Upper lobe of left lung (tissue), 4 donors: ENCODE measurements around the gene CASP3.

Experiments
- CTCF ChIP-seq, 6 experiments: fragments of 450-650 bp in 4 of 6; fragments of 200-600 bp in 2 of 6; sonication (generic) in 2 of 6; IDR thresholded peaks; one replicate each; pipeline ENCODE4 v1.5.1; 2016 to 2019; ENCODE audit warnings: antibody characterized with exemption in 6 of 6
- EP300 ChIP-seq, 4 donors: sonication (generic); formaldehyde crosslinking; IDR thresholded peaks; one replicate each; pipeline ENCODE4 v1.5.1; 2017; ENCODE audit warnings: antibody characterized with exemption in 4 of 4, control low read depth in 2 of 4
- POLR2A ChIP-seq, 4 donors: fragments of 450-650 bp; IDR thresholded peaks; one replicate each; pipeline ENCODE4 v1.5.1; 2016 to 2017; ENCODE audit warnings: antibody characterized with exemption in 4 of 4, mild to moderate bottlenecking in 2 of 4
- POLR2AphosphoS5 ChIP-seq, 2 donors: sonication (generic); formaldehyde crosslinking; IDR thresholded peaks; one replicate each; pipeline ENCODE4 v1.5.1; 2017; ENCODE audit warnings: antibody characterized with exemption in 2 of 2

DNA sequence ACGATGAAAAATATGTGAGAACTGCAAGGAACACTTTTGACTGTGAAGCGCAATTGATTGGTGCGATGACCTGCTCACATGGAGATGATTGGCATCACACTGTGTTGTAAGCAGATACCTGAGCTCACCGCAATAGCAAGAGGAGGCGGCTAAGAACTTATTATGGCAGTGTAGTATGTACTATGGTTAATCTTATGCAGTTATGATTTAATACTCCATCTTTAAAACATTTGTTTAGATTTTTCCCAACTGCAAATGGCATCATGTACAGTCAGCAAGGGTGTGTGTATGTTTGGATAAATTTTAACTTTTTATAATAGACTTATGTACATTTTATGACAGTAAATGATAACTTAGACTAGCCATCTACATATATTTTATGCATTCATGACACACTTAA lies 25.8 kb upstream of the CASP3 start:
- TF ChIP-seq CTCF (IDR thresholded peaks at IDR 0.05) (no peak), POLR2AphosphoS5 (IDR thresholded peaks at IDR 0.05) (no peak), POLR2A (IDR thresholded peaks at IDR 0.05) (no peak), EP300 (IDR thresholded peaks at IDR 0.05) (no peak)
